ENCODE data around the gene CNGA1. TPM values are rescaled to one million over a fixed set of nuclear protein-coding genes. Genes with fewer than 3 reads are reported as not detected.
A peak's percentile ranks its signal among the peaks of the same experiment; 100 is the strongest.
"Not testable (repeated sequence)": the region's sequence is repeated elsewhere in the genome, so short reads cannot be mapped to it uniquely, and the experiment has no call there.

Gene CNGA1
- total and polyA plus RNA-seq, 12 donors, result 0.06 to 1.8 (median 0.37) TPM; not detected in 3

DNA sequence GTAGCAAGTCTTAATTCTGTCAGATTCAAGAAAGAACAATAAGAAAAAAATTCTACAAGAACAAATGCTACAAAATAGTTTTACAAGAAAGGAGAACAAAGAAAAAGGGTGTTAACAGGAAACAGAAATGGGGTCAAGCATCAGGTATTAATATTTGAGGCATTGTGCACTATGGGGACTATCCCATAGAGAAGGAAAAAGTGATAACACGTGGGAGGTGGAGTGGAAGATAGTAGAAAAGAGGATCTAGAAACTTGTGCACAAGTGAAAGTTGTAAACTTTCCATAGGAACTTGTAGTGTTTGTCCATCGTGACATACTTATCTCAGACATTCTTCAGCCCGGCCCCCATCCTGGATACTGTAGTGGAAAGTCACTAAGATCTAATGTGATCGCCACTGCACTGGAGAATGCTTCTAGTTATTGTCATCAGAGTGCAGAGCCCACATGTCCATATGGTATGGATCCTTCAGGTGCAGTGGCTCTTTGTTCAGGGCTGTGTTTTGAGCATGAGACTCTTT, 86.7 kb downstream of the CNGA1 start:
- DNase-seq, result no peak
- peaks cover 0 to 22% (median 6%) of the 10 kb centered on the region in 9 donors for H3K4me1 ChIP-seq
- TF ChIP-seq CTCF (IDR thresholded peaks at IDR 0.05), result no peak
- H3K27me3 ChIP-seq, result peaks cover 0 to 15% (median 6%) of the 10 kb centered on the region in 7 donors
- intact Hi-C loops (cut with DNase I), result loop anchor here (5.0 to 10.0 kb wide), 10 partner anchors 155 to 1095 kb away; no protein-coding TSS in a partner anchor
- H3K36me3 ChIP-seq, result no peaks in the 10 kb centered on the region
- no peak overlapping the region for H3K27ac ChIP-seq
- 49 to 51% methylated on average over 4 of the region's 4 CpGs for WGBS, 2 donors
- peaks cover 0 to 10% (median 0%) of the 10 kb centered on the region in 11 donors for H3K9me3 ChIP-seq
- ATAC-seq, result no peak
- H3K4me3 ChIP-seq, result no peak overlapping the region

- H3K36me3 ChIP-seq, result no peaks in the 10 kb centered on the region
- intact Hi-C loops (cut with DNase I), result loop anchor here in 7 of 10 donors (1.0 to 10.0 kb wide), 4 partner anchors 158 to 259 kb away; no protein-coding TSS in a partner anchor
- no peak overlapping the region for H3K27ac ChIP-seq
- H3K27me3 ChIP-seq, result peaks cover 0 to 32% (median 12%) of the 10 kb centered on the region in 7 donors
- peak in 8 of 9 donors; percentile 35 to 73 (median 62) for TF ChIP-seq CTCF (IDR thresholded peaks at IDR 0.05)
- peaks cover 0 to 13% (median 0%) of the 10 kb centered on the region in 11 donors for H3K9me3 ChIP-seq
- ATAC-seq (peak in 7 of 8 donors; percentile 64 to 87 (median 80)), DNase-seq (peak; percentile 17 to 41)
- 8 to 9% methylated on average over 15 of the region's 15 CpGs for WGBS, 2 donors
- peaks cover 0 to 17% (median 6%) of the 10 kb centered on the region in 9 donors for H3K4me1 ChIP-seq
- peak overlapping the region in 3 of 10 donors; percentile 12 to 21 (median 19) for H3K4me3 ChIP-seq
These were observed 89.7 kb downstream of the CNGA1 start for GRCh38 chr4:47926667-47927258.

DNA sequence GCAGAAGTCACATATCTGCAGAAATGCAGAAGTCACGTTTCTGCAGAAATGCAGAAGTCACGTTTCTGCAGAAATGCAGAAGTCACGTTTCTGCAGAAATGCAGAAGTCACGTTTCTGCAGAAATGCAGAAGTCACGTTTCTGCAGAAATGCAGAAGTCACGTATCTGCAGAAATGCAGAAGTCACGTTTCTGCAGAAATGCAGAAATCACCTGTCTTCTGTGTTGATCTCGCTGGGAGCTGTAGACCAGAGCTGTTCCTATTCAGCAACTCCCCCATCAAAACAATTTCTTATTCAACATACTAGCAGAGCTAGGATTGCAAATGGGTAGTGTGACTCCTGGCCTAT, 93.2 kb downstream of the CNGA1 start:
- not testable (repeated sequence) for ATAC-seq, H3K4me1 ChIP-seq, DNase-seq, H3K27ac ChIP-seq, H3K36me3 ChIP-seq, H3K4me3 ChIP-seq
- intact Hi-C loops (cut with DNase I), result loop anchor here in 1 of 10 donors (10.0 kb wide), 1 partner anchor 162 kb away; no protein-coding TSS in a partner anchor
- peaks cover 0 to 36% (median 12%) of the 10 kb centered on the region in 7 donors for H3K27me3 ChIP-seq
- H3K9me3 ChIP-seq, result peaks cover 0 to 13% (median 0%) of the 10 kb centered on the region in 11 donors
- WGBS, 2 donors, result 80 to 83% methylated on average over 8 of the region's 8 CpGs

GRCh38 chr4:47922436-47923260, 93.8 kb downstream of the CNGA1 start:
- not testable (repeated sequence) for H3K4me1 ChIP-seq, DNase-seq, H3K36me3 ChIP-seq, H3K27ac ChIP-seq, ATAC-seq, H3K4me3 ChIP-seq
- H3K27me3 ChIP-seq, result peaks cover 0 to 36% (median 12%) of the 10 kb centered on the region in 7 donors
- intact Hi-C loops (cut with DNase I), result loop anchor here in 1 of 10 donors (10.0 kb wide), 1 partner anchor 162 kb away; no protein-coding TSS in a partner anchor
- WGBS, 2 donors, result 61 to 65% methylated on average over 17 of the region's 17 CpGs
- peaks cover 0 to 13% (median 0%) of the 10 kb centered on the region in 11 donors for H3K9me3 ChIP-seq

DNA sequence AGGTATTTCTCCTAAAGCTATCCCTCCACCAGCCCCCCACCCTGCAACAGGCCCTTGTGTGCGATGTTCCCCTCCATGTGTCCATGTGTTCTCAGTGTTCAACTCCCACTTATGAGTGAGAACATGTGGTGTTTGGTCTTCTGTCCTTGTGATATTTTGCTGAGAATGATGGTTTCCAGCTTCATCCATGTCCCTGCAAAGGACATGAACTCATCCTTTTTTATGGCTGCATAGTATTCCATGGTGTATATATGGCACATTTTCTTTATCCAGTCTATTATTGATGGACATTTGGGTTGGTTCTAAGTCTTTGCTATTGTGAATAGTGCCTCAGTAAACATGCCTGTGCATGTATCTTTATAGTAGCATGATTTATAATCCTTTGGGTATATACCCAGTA, 99.3 kb downstream of the CNGA1 start:
- H3K27me3 ChIP-seq, H3K27ac ChIP-seq, DNase-seq, H3K4me3 ChIP-seq, ATAC-seq, H3K36me3 ChIP-seq: not testable (repeated sequence)
- intact Hi-C loops (cut with DNase I), result loop anchor here in 1 of 10 donors (10.0 kb wide), 1 partner anchor 422 kb away; no protein-coding TSS in a partner anchor
- Histone ChIP-seq H3K9me3 (peaks cover 0 to 16% (median 0%) of the 10 kb centered on the region in 11 donors), H3K4me1 (peaks cover 4 to 18% (median 11%) of the 10 kb centered on the region in 9 donors)
- 97 to 98% methylated on average over 1 of the region's 1 CpG for WGBS, 2 donors

Data from heart right ventricle (tissue), 16 donors.